NT2/D1 (cell line): ENCODE results near the gene GPRIN1.

ENCODE experiments used
- YY1 ChIP-seq: IDR thresholded peaks from 2 replicates; pipeline ENCODE4 v1.6.1; 2011; ENCODE audit not compliant: insufficient read length, insufficient read depth
- ZNF274 ChIP-seq: IDR thresholded peaks from 2 replicates; pipeline ENCODE4 v1.6.1; 2011; ENCODE audit warnings: mild to moderate bottlenecking, low read depth, low read length

DNA sequence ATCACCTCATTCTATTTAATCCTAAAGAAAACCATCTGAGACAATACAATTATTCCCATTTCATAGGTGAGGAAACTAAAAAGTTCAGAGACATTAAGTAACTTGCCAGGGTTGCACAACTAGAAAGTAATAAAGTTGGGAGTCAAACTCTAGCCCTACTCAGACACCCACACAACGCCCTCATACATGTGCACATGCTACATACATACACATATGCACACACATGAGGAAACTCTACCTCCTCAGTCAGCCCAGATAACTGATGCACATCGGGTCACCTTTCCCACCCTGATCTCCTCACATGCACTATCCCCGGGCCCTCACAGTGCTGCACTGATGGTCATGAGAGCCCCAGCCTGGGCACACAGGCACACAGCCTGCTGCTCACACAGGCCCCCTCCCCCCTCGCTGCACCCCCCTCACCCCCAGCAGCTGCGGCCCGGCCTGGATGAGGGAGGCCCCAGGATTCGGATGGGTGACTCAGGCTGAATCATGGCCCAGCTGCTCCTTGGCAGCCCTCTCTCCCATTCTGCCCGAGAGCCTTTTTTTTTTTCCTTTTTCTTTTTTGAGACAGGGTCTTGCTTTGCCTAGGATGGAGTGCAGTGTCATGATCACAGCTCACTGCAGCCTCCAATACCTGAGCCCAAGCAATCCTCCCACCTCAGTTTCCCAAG is 5.0 kb upstream of the GPRIN1 start:
- TF ChIP-seq YY1 (no peak), ZNF274 (no peak)
